ENCODE results near the gene NOD1.

Gene NOD1

DNA sequence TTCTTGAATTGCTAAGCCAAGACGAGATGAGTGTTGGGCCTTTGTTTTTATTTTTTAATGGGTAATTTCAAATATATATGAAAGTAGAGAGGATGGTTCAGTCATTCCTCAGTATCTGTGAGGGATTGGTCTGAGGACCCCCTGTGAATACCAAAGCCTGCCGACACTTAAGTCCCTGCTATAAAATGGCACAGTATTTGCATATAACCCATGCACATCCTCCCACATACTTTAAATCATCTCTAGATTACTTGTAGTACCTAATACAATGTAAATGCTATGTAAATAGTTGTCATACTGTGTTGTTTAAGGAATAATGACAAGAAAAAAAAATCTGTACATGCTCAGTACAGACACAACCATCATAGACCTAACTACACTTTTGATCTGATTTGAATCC lies 73.4 kb downstream of the NOD1 start:
- no peak overlapping the region for H3K4me3 ChIP-seq (replicated peaks in 1 of 2; ENCODE audit: low read depth in 2 of 2, low read length in 2 of 2)
- no peak for DNase-seq (ENCODE audit: low read depth in 2 of 2)
- TF ChIP-seq, protein P1, sequence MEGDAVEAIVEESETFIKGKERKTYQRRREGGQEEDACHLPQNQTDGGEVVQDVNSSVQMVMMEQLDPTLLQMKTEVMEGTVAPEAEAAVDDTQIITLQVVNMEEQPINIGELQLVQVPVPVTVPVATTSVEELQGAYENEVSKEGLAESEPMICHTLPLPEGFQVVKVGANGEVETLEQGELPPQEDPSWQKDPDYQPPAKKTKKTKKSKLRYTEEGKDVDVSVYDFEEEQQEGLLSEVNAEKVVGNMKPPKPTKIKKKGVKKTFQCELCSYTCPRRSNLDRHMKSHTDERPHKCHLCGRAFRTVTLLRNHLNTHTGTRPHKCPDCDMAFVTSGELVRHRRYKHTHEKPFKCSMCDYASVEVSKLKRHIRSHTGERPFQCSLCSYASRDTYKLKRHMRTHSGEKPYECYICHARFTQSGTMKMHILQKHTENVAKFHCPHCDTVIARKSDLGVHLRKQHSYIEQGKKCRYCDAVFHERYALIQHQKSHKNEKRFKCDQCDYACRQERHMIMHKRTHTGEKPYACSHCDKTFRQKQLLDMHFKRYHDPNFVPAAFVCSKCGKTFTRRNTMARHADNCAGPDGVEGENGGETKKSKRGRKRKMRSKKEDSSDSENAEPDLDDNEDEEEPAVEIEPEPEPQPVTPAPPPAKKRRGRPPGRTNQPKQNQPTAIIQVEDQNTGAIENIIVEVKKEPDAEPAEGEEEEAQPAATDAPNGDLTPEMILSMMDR (IDR thresholded peaks at IDR 0.05; ENCODE audit: low read depth, low read length), result no peak

- TF ChIP-seq, protein P1 (IDR thresholded peaks at IDR 0.05; ENCODE audit: low read depth, low read length), result no peak
- no peak for DNase-seq (ENCODE audit: low read depth in 2 of 2)
These were observed 75.1 kb downstream of the NOD1 start for GRCh38 chr7:30403477-30403876.

DNA sequence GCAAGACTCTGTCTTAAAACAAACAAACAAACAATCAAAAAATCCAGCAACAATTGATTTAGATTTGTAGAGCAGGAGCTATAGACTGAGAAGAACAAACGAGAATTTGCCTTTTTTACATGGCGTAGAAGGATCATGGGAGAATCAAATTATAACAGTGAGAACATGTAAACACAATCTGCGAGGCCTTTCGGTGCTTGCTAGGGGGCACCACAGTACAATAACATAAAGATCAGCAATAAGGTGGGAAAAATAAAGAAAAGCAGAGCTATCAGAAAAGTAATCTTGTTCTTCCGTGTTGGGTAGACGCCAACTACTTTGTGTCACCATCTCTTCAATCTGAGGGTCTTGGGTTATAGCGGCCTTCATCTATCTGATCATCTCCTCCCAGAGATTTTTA lies 82.2 kb downstream of the NOD1 start:
- peak in 1 of 2 donors; percentile 22 for DNase-seq (ENCODE audit: low read depth in 2 of 2)
- no peak overlapping the region for H3K4me3 ChIP-seq (replicated peaks in 1 of 2; ENCODE audit: low read depth in 2 of 2, low read length in 2 of 2)
- TF ChIP-seq, protein P1 (IDR thresholded peaks at IDR 0.05; ENCODE audit: low read depth, low read length), result no peak

More at GRCh38 chr7:30403477-30403876, 75.1 kb downstream of the NOD1 start:
- no peak overlapping the region for H3K4me3 ChIP-seq (replicated peaks in 1 of 2; ENCODE audit: low read depth in 2 of 2, low read length in 2 of 2)

- H3K4me3 ChIP-seq (replicated peaks in 1 of 2; ENCODE audit: low read depth in 2 of 2, low read length in 2 of 2), result no peak overlapping the region
- no peak for DNase-seq (ENCODE audit: low read depth in 2 of 2)
- TF ChIP-seq, protein P1 (IDR thresholded peaks at IDR 0.05; ENCODE audit: low read depth, low read length), result no peak
These were observed 82.9 kb downstream of the NOD1 start for GRCh38 chr7:30395676-30396075.

- DNase-seq (ENCODE audit: low read depth in 2 of 2), result no peak
- no peak overlapping the region for H3K4me3 ChIP-seq (replicated peaks in 1 of 2; ENCODE audit: low read depth in 2 of 2, low read length in 2 of 2)
- TF ChIP-seq, protein P1 (IDR thresholded peaks at IDR 0.05; ENCODE audit: low read depth, low read length), result no peak
These were observed 86.8 kb downstream of the NOD1 start for GRCh38 chr7:30391806-30392205.

DNA sequence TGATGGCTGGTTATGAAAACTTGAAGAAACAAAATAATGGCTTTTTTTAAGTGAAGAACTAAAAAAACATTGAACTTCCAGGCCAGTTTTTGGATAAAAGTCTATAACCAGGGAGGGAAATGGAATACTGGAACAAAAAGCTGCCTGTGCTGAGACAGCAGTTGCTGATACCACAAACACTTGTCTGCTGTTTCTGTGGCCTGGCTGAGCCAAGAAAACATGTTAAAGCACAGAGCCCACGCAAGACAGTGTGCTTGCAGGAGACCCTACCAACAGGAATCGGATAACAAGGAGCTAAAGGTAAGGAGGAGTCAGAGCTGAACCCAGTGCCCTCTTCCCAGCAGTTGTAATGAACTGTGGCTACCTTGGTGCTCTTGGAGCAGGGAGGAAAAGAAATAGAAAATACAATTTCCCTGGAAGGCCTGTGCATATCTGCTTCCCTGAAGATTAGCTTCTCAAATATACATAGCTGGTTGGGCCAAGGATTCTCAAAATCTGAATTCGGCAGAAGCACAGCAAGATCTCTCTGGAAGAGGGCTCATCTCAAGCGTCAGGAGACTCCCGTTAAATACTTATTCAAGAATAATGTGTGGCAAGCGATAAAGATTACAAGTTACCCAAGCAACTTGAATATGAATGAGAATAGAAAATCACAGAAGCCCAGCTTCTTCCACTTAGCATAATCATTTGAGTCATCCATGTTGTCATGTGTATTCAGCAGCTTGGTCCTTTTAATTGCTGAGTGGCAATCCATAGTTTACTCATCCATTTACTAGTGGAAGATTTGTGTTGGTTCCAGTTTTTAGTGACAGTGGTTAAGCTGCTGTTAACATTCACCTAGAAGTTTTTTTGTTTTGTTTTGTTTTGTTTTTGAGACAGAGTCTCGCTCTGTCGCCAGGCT lies 87.6 kb downstream of the NOD1 start:
- DNase-seq (ENCODE audit: low read depth in 2 of 2), result no peak
- TF ChIP-seq, protein P1 (IDR thresholded peaks at IDR 0.05; ENCODE audit: low read depth, low read length), result no peak
- no peak overlapping the region for H3K4me3 ChIP-seq (replicated peaks in 1 of 2; ENCODE audit: low read depth in 2 of 2, low read length in 2 of 2)
